NCI-H1105 treated with DMSO at 0.1 percent for 48 hours (cell line): ENCODE results near the gene CACNA1I.

Experiments used
- DNase-seq: peaks from one replicate; lab custom pipeline; 2025; lab: John Stamatoyannopoulos, UW

CACNA1I gene

DNA sequence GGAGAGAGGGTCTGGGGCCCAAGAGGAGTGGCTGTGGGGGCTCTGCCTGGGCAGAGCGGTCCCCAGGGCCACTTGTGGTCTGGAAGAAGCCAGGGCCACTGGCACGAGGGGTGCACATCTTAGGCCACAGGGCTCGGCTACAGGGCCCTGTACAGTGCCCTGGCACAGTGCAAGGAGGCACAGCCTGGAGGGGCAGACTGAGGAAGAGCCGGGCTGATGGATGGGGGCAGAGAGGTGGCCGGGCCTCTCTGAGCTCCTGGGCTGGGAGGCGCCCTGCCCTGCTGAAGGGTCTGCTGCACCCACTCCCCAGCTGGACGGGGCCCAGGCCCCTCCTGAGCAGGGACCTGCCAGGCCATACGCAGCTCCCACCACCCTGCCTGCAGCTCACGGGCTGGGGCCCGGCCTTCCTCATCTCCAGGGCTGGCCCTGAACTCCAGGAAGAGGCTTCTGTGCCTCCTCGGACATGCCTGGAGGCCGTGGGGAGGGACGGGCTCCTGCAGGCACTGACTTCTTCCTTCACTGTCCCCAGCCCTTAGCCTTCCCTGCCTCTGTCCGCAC, 123.5 kb downstream of the CACNA1I start:
- DNase-seq = no peak

DNA sequence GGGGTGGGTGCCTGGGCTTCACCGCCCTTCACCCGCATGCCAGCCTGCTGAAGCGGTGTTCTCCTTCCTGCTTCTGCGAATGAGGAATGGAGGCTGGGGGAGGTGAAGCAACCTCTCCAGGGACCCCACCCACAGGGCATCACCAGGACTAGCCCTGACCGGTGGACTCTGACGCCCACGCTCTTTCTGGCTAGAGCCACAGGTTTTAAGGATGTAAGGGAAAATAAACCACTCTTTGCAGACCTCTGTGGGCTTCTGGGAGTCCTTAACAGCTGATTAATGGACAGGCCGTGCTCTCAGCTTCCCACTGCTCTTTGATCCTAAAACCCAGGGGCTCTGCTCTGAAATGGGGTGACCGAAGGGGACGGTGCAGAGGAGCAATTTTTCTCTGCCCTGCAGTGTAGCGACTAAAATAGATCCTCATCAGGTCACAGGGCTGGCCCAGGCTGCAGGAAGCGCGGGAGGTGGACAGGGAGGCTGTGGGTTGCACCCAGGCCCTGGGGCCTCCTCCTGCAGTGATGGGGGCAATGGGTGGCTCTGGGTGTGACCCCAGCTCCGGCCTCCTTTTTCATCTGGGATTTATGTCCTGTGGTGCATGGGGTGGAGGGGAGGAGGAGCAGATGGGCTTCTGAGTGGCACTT, 127.4 kb downstream of the CACNA1I start:
- DNase-seq = no peak

DNA sequence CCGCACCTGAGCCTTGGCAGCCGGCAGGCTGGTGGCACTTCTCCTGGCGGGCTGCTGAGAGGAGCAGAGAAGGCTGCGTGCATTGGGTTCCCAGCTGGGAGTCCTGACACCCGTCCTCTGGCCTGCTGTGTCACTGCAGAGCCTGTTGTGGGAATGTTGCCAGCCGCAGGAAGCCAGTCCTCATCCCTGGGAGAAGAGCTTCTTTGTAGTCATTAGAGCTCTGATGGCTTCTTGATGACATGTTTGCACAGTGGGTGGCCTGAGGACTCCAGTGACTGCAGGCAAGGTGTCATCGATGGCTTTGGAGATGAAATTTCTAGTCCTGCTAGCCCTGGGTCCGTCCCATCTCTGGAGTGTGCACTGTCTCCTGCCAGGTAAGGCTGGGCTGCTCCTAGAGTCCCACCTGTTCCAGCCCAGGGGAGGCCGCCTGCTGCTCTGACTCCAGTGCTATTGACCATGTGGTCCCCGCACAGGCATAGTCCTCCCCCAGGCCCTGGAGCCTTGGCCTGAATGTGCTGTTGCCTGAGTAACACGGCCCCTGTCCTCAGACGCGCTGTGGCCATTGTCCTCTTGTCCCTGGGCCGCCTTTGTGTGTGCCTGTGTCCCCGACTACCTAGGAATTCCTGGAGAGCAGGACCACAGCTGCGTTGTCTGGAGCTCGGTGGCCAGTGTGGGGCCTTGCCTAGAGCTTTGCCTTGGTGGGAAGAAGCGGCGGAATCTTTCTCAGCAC, 129.2 kb downstream of the CACNA1I start:
- no peak for DNase-seq

DNA sequence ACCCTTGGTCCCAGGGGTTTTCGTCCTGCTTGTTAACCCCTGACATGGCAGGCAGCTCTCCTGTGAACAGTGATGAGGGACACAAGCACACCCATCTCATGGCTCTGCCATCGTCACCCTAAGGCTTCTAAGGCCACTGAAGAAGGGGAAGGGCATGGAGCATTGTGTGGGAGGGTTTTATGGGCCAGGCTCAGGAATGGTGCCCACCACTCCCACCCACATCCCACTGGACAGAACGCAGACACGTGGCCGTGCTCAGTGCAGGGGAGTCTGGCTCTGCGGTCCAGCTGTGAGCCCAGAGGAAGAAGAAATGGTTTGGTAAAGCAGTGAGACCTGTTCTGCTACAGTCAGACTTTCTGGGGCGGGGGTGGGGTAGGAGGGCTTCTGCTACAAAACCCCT, 130.0 kb downstream of the CACNA1I start:
- DNase-seq = no peak

DNA sequence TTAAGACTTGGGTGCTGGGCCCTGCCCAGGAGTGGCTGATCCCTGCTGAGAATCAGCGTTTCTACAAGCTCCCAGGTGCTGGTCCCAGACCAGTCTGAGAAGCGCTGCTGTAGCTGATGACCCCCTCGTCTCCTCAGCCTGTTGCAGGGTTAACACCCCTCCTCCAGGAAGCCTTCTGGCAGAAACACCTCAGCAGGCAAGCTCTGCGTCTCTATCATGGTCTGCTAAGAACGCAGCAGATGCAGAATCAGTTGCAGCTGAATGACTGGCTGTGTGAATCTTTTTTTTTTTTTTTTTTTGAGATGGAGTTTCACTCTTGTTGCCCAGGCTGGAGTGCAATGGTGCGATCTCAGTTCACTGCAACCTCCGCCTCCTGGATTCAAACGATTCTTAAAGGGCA, 132.5 kb downstream of the CACNA1I start:
- DNase-seq = no peak

DNA sequence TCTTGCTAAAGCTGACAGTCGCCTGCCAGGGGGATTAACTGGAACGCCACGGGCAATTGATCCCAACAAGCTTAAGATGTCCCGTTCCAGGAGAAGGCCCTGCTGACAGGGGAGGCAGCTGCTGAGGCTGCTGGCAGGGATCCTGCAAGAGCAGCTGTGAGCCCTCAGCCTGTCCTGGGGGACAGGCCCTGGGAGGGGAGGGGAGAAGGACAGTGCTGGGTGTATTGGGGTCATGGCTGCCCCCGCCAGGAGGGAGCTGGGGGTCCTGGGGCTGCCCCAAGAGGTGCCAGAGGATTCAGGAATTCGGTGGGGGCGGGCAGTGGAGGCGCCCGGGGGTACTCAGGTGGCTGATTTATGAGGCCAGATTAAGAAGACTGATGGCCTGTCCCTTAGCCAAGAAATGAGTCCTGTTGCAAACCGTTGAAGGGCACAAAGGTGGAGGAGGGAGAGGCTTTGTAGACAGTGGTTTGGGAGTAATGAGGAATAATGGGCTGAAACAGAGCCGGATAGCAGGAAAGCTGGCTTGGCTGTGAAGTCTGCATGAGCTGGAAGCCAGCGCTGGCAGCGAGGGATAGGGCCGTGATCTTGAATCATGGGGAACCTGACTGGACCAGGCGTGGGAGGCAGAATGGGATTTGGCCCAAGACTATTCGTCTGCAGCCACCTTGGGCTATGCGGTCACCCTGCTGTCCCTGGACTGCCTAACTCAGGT, 133.5 kb downstream of the CACNA1I start:
- DNase-seq = no peak

DNA sequence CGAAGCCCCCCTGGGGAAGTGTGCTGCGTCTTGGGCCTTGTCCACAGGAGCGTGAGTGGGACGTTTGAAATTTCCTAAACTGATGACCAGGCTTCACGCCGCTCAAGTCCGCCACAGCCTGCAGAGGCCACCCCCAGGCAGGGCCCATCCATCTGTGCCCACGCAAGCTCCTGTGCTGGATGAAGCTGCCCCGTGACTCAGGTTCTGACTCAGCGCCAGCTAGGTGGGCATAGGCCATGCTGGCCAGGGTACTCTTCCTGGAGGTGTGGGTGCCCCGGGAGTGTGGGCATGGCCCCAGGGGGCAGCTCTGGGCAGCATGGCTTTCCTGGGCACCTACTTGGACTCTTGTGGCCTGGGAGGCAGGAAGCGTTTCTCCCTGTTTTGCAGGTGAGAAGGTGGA, 134.8 kb downstream of the CACNA1I start:
- no peak for DNase-seq

DNA sequence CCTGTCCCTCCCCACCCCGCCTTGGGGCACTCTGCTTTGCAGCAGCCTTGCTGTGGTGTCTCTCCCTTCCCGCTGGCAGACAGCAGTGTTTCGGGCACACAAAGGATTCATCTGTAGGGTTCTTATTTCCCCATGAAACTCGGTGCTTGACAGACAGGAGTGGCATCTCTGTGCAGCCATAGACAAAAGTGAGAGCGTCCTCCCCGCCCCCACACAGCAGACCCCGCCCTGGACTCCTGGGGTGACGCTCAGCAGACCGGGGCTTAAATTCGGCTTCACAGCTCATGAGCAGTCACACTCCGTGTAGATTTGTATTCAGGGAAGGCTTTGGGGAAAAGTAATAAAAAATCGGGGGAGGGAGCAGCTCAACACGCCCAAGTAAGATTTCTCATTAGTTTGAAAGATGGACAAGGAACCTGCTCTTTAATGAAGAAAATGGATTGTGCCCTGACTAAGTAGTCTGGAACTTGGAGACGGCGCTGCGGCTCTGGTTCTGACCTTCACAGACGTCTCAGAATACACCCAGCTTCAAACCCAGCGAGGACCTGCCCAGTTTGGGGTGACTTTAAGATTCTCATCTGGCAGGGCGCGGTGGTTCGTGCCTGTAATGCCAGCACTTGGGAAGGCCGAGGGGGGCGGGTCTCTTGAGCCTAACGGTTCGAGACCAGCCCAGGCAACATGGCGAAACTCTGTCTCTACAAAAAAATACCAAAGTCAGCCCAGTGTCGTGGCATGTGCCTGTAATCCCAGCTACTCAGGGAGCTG, 136.0 kb downstream of the CACNA1I start:
- no peak for DNase-seq

DNA sequence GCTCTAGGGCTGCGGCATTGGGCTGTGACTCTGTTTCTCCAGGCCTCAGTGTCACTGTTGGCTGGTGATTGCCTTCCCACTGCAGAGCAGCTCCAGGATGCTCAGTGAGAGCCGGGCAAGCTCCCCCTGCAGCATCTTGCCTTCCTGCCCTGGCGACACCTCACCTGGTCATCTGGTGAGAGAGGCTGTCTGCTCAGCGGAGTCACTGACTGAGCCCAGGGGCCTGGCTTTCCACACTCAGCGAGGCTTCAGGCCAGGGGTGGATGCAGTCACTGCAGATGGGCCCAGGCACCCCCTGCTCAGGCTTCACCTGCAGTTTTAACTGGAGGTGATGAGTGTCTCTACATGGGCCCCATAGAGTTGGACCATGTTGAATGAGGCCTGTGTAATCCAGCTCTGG, 136.8 kb downstream of the CACNA1I start:
- no peak for DNase-seq

DNA sequence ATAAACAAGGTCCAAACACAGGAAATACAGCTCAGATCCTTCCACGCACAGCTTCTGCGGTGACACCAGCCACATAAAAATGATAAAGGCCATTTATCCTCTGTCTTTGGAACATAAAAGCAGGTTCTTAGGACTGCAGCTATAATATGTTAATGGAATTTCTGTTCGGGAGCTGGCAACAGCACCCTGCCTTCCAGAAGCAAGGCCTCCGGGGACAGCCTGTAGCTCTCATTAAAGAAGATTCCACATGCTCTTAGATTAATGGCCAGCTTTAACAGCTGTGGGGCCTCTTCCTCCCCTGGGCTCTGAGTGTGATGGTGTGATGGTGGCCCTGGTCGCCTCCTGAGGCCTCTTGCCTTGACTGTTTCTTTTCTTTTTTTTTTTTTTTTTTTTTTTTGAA, 137.3 kb downstream of the CACNA1I start:
- DNase-seq = no peak

DNA sequence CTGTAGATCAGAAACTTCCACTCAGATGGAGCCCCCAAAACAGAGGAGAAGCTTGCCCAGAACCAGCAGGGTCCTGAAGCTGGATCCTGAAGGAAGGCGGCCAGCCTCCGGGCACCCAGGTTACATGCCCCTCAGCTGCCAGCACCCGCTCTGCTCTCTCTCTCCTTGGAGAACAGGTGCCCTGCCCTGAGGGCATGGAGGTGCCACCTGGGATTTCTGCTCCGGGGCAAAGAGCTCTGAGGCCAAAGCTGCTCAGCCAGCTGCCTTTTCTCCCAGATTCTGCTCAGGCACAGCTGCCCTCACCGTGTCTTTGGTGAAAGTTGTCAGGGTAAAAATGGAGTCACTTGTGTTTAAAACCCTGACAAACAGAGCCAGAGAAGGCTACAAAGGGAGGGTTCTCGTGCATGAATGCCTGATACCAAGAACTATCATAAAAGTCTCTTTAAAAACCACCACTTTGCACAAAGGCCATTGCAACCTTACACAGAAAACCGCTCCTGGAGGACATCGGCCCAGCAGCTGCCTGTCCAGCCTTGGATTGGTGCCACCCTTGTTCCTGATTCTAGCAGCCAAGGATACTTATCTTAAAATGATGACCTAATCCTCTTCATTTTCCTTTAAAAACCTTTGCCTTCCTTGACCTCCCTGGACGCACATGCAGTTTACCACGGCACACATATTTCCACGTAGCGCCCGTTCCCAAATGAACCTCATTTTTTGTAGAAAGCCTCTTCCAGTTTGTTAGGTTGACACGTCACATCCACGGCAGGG, 140.0 kb downstream of the CACNA1I start:
- no peak for DNase-seq

DNA sequence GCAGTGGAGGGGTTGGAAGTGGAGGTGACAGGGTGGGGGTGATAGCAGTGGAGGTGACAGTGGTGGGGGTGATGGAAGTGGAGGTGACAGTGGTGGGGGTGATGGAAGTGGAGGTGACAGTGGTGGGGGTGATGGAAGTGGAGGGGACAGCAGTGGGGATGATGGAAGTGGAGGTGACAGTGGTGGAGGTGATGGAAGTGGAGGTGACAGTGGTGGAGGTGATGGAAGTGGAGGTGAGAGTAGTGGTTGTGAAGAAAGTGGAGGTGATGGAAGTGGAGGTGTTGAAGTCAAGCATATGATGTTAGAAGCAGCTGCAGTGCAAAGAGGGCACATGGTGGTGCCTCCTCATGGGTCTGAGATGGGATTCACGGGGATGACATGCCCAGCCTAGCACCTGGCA, 141.5 kb downstream of the CACNA1I start:
- DNase-seq = no peak

DNA sequence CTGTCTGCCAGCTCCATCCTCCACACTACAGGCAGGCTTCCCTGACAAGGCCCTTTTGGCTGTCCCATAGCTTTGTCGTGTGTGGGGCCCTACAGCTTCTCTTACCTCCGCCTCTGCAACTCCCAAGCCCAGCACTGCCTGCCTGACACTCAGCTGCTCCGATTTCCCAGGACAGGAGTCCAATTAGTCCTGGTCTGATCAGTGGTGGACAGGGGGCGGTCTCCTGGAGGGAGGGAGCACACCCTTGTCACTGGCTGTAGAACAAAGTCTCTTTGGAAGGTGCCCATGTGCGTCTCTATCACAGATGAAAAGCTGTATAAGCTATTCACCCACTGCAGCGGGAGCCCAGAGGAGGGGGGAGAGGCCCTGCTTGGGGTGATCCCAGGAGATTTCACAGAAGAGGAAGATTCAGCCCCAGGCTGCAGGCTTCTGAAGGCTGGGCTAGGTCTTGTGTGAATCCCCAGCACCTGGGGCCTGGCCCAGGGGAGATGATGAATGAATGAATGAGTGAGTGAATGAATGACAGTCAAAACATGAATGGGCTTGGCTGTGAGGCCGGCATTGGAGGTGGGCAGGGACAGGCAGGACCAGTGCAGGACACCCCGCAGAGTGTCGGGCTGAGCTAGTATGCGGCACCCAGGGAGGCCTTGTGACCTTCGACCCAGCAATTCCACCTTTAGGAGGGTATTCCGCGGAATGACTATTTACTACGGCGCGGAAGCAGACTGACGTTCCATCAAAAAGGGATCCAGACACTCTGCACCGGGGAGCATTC, 142.4 kb downstream of the CACNA1I start:
- no peak for DNase-seq

DNA sequence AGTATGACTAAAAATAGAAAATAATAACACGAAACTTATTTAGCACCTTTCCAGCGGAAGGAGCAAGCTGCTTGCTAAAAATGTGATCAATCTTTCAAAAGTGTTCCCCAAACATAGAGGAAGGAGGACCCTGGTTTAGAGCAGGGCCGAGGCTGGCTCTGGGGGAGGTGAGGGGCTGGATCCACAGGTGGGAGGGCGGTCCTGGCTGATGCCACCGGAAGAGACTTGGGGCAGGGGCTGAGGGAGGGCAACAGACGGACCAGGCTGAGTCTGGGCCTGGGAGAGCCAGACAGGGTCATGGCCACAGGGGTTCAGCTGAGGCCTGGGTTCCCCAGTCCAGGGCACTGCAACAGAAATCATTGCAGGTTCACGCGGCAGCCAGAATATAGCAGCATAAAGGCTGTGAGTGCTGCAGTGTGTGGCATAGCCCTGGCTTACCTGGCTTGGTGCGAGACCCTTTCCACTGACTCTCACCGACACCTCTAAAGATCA, 143.3 kb downstream of the CACNA1I start:
- no peak for DNase-seq

DNA sequence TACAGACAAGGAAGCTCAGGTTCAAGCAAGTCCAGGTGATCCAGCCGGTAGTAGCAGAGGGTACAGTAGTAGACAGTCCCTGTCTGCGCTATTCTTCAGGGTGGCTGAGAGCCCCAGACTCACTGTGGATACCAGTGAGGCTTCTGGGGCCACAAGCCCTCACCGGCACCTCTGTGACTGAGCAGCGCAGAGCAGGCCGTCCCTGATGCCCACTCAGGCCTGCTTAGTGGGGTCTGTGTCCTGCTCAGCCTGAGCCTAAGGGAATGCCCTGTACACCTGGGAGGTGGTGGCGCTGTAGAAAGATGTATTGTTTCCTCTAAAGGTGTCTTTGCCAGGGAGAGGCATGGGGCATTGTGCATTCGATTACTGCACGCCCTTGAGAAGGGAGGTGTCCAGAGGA, 143.8 kb downstream of the CACNA1I start:
- DNase-seq = no peak

DNA sequence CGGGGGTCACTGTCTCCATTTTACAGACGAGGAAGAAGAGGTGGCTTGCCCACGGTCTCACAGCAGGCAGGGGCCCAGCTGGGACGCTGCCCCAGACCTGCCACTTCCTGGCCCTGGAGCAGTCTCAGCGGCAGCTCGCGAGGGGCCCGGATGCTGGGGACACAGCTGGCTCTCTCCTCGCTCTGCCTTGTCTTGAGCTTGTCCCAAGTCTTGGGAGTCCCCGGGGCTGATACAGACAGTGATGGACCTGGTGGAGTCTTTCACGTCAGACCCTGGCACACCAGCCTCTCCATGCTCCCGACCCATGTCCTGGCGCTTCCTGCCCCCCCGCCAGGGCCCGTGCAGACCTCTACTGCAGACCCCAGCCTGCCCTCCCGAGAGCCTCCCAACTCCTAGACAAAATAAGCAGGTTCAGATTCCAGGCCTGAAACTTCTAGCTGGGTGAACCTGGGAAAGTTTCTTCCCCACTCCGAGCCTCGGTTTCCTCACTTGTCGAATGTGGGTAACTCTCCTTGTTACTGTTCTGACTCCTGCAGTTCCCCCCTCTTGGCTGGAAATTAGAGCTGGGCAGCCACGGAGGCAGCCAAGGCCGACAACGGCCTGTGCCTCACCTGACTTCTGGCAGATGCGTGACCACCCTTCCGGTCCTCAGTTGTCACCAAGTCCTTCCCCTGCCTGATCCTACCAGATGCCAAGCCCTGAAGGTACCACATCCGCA, 145.4 kb downstream of the CACNA1I start:
- no peak for DNase-seq

DNA sequence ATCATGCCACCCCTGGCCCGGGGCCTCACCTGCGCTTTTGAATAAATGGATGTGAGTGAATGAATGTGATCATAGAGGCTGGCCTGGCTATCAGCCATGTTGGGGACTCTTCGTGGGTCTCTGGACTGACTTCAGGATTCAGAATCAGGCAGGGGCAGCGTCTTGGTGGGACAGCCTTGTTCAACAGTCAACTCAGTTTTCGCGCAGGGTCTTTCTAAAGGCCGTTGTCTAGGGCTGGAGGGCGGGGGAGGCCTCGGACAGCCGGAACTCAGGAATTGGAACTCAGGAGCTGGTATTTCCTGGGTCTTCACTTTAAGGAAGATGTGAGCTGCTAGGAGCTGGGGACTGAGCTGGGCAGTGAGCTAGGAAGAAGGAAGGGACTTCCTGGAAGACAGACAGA, 146.0 kb downstream of the CACNA1I start:
- DNase-seq = no peak

DNA sequence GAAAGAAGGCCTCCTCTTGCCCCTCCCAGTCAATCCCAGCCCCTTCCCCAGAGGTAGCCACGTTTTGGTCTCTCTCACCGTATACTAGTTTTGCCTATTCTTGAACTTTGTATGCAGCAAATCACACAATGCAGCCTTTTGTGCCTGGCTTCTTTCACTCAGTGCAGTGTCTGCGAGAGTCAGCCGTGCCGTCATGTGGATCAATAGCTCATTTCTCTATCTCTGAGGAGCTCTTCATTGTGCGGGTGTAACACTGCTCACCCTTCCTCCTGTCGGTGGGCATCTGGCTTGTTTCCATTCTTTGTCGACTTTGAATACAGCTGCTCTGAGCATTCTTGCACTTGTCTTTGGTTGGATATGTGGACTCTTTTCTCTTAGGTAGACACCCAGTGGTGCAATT, 146.5 kb downstream of the CACNA1I start:
- no peak for DNase-seq

DNA sequence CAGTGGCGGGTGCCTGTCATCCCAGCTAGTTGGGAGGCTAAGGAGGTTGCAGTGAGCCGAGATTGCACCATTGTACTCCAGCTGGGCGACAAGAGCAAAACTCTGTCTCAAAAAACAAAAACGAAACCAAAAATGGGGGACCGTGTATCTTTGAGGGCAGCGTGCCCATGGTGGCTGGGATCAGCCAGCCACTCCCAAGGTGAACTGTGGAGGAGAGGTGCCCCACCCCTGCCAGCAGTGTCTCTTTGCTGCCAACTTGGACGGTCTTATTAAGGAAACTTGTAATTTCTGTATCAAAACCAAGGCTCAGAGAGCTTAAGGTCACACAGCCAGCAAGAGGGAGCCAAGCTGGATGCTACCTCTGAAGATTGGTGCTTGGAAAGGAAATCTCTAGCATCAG, 147.7 kb downstream of the CACNA1I start:
- DNase-seq = no peak

DNA sequence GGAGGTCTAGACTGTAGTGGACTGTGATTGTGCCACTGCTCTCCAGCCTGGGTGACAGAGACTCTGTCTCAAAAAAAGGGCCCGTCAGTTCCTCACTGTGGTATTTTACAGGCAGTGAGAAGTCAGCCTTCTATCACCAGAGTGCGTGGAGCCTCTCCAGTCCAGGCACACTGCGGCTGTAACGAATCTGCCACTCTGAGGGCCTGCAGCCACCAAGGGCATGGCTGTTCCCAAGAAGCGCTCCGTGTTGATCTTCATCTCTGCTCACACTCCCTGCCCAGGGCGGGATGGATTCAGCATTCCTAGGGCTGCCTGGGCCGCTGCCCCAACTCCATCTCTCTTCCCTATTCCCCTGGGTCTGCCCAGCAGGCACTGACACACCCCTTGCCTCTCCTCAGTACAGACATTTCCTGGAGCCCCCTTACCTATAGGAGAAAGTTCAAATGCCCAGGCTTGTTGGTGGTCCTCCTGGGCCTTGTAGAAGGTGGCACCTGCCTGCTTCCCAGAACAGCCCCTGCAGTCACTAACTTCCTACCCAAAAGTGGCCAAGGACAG, 148.4 kb downstream of the CACNA1I start:
- DNase-seq = no peak
